HAP-1 (cell line): ENCODE results near the gene UGT1A9.
"Not testable (repeated sequence)": the region's sequence is repeated elsewhere in the genome, so short reads cannot be mapped to it uniquely, and the experiment has no call there.

Source experiments
- DNase-seq, 2 experiments: peaks; one replicate each; pipeline ENCODE4 v3.0.0-alpha.2; 2016 to 2020; ENCODE audit warnings: low spot score in 2 of 2
- H3K27me3 ChIP-seq: fragments of 250-450 bp; sonication (Bioruptor Pico); 2 replicates; pipeline ENCODE4 v1.5.1; 2020; ENCODE audit warnings: low read depth, mild to moderate bottlenecking, moderate library complexity
- H3K36me3 ChIP-seq: fragments of 250-450 bp; sonication (Bioruptor Pico); replicated peaks from 2 replicates; pipeline ENCODE4 v1.5.1; 2020; ENCODE audit warnings: mild to moderate bottlenecking
- H3K4me1 ChIP-seq: fragments of 250-450 bp; sonication (Bioruptor Pico); 2 replicates; pipeline ENCODE4 v1.5.1; 2020; ENCODE audit warnings: mild to moderate bottlenecking
- H3K4me3 ChIP-seq: fragments of 250-450 bp; sonication (Bioruptor Pico); 2 replicates; pipeline ENCODE4 v1.5.1; 2020; ENCODE audit warnings: mild to moderate bottlenecking, moderate library complexity
- H3K9me3 ChIP-seq: fragments of 250-450 bp; sonication (Bioruptor Pico); 2 replicates; pipeline ENCODE4 v1.5.1; 2020; ENCODE audit warnings: mild to moderate bottlenecking, moderate library complexity
- in situ Hi-C: fragments of 300-500 bp; cut with MboI; formaldehyde crosslinking; loops from 3 replicates; pipeline ENCODE4 v1.14.3; 2020; ENCODE audit warnings: low sequenced_read_pairs, inconsistent platforms, mixed read lengths

Gene UGT1A9

DNA sequence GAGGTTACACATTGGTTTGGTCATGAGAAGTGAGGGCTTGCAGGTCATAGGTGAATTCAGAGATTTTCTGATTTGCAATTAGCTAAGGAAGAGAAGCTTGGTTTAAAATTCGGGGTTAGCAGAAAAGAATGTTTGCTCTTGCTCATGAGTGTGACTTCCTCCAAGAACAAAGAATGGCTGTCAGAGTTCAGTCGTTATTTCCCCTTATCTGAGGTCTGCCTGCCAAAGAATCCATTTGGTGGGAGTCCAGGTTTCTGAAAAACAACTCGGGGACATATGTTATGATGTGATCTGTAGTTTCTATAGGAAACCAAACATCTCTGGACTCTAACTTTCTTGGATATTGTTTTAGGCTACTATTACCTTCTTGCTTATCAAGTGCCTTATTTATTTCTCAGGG is 17.8 kb downstream of the UGT1A9 start:
- H3K4me1 ChIP-seq, result peaks cover 19% of the 10 kb centered on the region
- H3K4me3 ChIP-seq, result no peak overlapping the region
- in situ Hi-C loops, result no loop called here
- DNase-seq, result no peak
- H3K27me3 ChIP-seq, result no peaks in the 10 kb centered on the region
- H3K36me3 ChIP-seq, result no peaks in the 10 kb centered on the region
- peaks cover 6% of the 10 kb centered on the region for H3K9me3 ChIP-seq

DNA sequence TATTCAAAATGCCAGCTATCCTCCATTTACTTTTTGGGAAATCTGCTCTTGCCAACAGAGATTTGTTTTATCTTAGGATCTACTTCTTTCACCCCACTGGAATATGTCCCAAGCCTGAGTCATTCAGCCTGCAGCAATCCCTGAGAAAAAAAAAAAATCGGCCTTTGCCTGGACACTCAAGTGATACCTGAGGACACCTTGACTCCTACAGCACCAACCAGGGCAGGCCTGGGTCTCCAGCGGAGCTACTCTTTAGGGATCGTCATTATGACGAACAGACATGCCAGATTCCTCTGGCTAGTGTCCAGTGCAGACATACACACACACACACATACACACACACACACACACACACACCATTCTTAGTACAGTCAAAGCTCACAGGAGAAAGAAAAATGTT is 18.7 kb downstream of the UGT1A9 start:
- peaks cover 6% of the 10 kb centered on the region for H3K9me3 ChIP-seq
- in situ Hi-C loops, result loop anchor here (10.0 kb wide), 1 partner anchor 126 kb away; the partner anchor contains the start of gene USP40

DNA sequence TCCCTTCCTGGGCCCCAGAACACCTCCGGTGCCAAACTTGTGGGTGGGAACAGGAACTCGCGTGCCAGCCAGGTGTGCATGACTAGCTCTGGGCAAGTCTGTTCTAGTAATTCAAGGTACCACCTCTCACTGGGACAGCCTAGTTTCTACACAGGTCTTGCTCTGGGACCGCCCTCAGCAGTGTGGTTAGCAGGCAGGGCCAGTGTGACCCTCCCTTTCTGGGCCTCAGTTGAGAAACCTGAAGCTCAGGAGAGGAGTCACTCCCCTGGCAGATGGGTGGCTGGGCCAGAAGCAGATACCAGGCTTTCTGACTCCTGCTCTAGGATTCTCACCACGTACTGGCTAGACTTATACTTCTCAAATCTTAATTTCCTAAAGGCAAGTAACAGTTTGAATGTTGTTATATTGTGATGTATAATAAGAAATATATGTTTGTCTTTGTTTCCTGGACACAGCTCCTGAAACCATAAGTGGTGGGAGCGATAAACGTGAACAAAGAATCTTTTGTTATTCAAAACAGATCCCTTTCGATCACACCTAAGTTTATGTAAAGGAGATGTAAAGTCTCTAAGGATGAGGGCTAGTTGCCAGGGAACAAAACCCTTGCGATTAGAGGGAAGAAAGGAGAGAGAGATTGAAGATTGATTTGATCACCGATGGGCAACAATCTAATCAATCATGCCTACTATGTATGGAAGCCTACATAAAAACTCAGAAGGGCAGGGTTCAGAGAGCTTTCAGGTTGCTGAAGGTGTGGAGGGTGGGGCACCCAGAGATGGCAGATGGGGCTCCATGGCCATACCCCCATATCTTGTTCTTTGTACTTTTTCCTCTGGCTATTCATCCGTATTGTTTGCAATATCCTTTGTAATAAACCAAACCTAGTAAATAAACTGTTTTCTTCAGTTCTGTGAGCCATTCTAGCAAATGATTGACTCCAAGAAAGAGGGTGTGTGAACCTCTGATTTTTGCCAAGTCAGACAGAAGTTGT is 20.0 kb downstream of the UGT1A9 start:
- Histone ChIP-seq H3K4me3 (no peak overlapping the region), H3K27me3 (no peaks in the 10 kb centered on the region), H3K36me3 (no peaks in the 10 kb centered on the region), H3K4me1 (peaks cover 20% of the 10 kb centered on the region), H3K9me3 (peaks cover 6% of the 10 kb centered on the region)
- in situ Hi-C loops, result loop anchor here (10.0 kb wide), 1 partner anchor 127 kb away; the partner anchor contains the start of gene USP40
- DNase-seq, result peak; percentile 84 to 97

More for the DNA sequence above, 18.7 kb downstream of the UGT1A9 start:
- DNase-seq, result no peak
- H3K36me3 ChIP-seq, result no peaks in the 10 kb centered on the region
- H3K4me3 ChIP-seq, result no peak overlapping the region
- no peaks in the 10 kb centered on the region for H3K27me3 ChIP-seq
- peaks cover 20% of the 10 kb centered on the region for H3K4me1 ChIP-seq

DNA sequence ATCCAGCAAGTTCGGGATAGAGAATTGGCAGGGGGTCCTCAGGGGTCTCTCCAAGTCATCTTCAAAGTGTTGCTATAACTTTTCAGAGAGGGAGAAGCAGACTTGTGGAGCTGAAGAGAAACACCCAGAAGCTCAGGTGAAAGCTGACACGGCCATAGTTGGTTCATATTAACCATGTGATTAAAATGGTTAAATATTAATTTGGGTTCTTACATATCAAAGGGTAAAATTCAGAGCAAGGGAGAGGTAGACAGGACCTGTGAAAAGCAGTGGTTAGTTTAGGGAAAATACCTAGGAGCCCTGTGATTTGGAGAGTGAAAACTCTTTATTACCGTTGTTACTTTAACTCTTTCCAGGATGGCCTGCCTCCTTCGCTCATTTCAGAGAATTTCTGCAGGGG is 20.9 kb downstream of the UGT1A9 start, which contains the start of gene UGT1A6:
UGT1A6 (plus strand) TSS at position 243 of the 400 bp plus-strand sequence; CDS start at position 358, 115 bp downstream.
- Histone ChIP-seq H3K9me3 (peaks cover 6% of the 10 kb centered on the region), H3K36me3 (no peaks in the 10 kb centered on the region)
- DNase-seq, result no peak

DNA sequence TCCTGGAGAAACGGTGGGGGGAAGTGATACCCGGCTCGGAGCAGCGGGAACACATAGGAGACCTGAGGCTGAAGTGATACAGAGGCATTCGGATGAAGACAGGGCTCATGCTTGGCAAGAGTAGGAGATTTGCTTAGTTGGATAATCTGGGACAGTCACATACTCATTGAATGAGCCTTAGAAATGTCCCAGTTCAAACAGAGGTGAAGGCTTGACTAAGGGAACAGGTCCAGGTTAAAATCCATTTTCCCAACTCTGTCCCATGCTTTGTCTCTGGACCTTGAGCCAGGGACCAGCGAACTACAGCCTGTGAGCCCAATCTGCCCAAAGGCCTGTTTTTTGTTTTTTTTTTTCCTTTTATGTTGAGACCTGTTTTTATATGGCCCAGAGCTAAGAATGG is 22.3 kb downstream of the UGT1A9 start:
- Histone ChIP-seq H3K4me3 (no peak overlapping the region), H3K36me3 (no peaks in the 10 kb centered on the region), H3K27me3 (no peaks in the 10 kb centered on the region), H3K4me1 (peaks cover 29% of the 10 kb centered on the region), H3K9me3 (peaks cover 6% of the 10 kb centered on the region)
- DNase-seq, result no peak
- in situ Hi-C loops, result loop anchor here (10.0 kb wide), 1 partner anchor 129 kb away; the partner anchor contains the start of gene USP40

More for the DNA sequence above, 20.9 kb downstream of the UGT1A9 start, which contains the start of gene UGT1A6:
- Histone ChIP-seq H3K27me3 (no peaks in the 10 kb centered on the region), H3K4me1 (peaks cover 20% of the 10 kb centered on the region), H3K4me3 (no peak within 1 kb of the TSS)
- in situ Hi-C loops, result loop anchor here (10.0 kb wide), 1 partner anchor 128 kb away; the partner anchor contains the start of gene USP40

DNA sequence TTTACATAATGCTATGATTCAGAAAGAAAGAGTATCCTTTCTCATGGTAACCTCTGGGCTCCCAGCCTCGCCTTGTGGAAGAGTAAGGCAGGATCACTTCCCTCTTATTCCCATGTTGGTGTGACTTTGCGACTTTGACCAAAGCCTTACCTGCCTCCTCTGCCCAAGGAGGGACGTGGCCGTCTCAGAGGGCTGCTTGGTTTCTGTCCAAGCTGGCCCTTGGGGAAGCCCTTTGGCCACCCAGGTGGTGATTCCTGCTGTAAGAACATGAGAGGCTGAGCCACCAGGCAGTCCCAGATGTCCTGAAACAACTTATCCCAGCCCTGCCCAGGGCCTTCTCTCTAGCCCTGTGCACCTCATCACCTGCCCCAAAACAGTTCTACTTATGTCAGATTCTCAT is 27.0 kb downstream of the UGT1A9 start:
- no peaks in the 10 kb centered on the region for H3K9me3 ChIP-seq
- no peaks in the 10 kb centered on the region for H3K36me3 ChIP-seq
- H3K4me1 ChIP-seq, result peaks cover 36% of the 10 kb centered on the region
- in situ Hi-C loops, result loop anchor here (10.0 kb wide), 1 partner anchor 134 kb away; the partner anchor contains the start of gene USP40
- H3K4me3 ChIP-seq, result no peak overlapping the region
- DNase-seq, result no peak
- no peaks in the 10 kb centered on the region for H3K27me3 ChIP-seq

DNA sequence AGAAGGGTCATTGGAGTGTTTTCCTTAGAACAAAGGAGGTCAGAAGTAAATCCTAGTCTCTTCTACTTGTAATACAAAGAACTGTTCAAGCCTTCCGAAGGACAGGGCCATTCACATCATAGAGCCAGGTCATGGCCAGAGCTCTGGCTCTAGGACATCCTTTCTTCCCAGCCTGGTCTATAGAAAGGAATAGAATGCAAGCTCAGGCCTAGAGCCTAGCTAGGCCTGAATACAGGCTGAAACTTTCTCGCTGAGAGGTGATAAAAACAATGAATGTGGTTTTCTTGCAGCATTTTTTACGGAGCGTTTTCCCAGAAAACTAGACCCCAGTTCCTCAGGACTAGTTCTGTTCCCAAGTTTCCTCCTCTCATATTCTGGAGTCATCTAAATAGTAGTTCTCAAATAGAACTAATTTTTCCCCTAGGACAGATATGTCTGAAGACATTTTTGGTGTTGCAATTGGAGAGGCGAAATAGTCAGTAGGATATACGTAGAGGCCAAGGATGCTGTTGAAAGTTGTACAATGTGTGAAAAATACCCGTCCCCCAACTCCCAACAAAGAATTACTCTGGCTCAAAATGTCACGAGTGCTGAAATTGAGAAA is 27.8 kb downstream of the UGT1A9 start:
- Histone ChIP-seq H3K4me3 (no peak overlapping the region), H3K36me3 (no peaks in the 10 kb centered on the region), H3K27me3 (no peaks in the 10 kb centered on the region), H3K9me3 (no peaks in the 10 kb centered on the region), H3K4me1 (peaks cover 35% of the 10 kb centered on the region)
- in situ Hi-C loops, result loop anchor here (10.0 kb wide), 1 partner anchor 135 kb away; the partner anchor contains the start of gene USP40
- no peak for DNase-seq

DNA sequence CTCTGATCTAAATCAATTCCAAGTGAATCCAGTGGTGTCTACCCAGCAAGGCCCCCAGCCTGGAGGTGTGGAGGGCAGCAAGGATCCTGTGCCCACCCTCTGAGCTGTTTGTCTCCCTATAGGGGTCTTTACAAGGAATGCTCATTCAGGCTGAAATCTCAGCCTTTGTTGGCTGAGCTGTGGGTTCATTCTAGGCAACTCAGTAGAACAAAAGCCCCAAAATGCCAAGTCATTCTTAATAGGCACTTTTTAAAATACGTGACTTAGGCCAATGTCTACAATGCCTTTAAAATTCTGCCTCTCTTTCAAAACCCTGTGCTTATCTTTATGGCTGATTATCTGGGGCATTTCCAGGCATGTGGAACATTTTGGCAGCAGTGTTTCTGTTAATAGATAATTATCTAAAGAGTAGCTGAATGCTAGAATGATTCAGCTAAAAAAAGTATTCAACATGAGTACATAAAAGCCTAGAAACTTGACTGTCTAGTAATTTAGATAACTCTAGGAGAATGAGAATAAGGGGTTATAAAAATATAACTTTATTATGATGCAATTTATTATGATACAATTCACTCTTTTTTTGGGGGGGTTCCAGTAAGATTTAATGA is 28.4 kb downstream of the UGT1A9 start:
- H3K9me3 ChIP-seq, result no peaks in the 10 kb centered on the region
- in situ Hi-C loops, result no loop called here

DNA sequence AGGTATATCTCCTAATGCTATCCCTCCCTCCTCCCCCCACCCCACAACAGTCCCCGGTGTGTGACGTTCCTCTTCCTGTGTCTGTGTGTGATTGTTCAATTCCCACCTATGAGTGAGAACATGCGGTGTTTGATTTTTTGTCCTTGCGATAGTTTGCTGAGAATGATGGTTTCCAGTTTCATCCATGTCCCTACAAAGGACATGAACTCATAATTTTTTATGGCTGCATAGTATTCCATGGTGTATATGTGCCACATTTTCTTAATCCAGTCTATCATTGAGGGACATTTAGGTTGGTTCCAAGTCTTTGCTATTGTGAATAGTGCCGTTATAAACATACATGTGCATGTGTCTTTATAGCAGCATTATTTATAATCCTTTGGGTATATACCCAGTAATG is 29.1 kb downstream of the UGT1A9 start:
- H3K4me1 ChIP-seq, result peaks cover 33% of the 10 kb centered on the region
- H3K27me3 ChIP-seq, H3K4me3 ChIP-seq, H3K9me3 ChIP-seq, H3K36me3 ChIP-seq, DNase-seq, in situ Hi-C loops: not testable (repeated sequence)

More for the DNA sequence above, 28.4 kb downstream of the UGT1A9 start:
- peak; percentile 73 to 95 for DNase-seq
- Histone ChIP-seq H3K4me3 (no peak overlapping the region), H3K27me3 (no peaks in the 10 kb centered on the region), H3K4me1 (peaks cover 33% of the 10 kb centered on the region), H3K36me3 (no peaks in the 10 kb centered on the region)

DNA sequence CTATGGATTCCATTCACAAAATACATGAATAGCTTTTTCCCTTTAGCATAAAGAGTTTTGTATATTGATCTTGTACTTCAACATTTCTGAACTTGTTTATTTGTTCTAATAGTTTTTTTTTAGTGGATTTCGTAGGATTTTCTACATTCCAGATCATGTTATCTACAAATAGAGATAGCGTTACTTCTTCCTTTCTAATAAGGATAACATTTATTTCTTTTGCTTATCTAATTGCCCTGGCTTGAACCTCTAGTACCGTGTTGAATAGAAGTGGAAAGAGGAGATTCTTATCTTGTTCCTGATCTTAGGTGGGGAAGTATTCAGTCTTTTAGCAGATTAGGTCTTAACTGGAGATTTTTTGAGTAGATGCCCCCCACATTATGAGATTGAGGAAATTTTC is 30.5 kb downstream of the UGT1A9 start:
- Histone ChIP-seq H3K9me3 (no peaks in the 10 kb centered on the region), H3K4me1 (peaks cover 33% of the 10 kb centered on the region), H3K27me3 (no peaks in the 10 kb centered on the region), H3K4me3 (no peak overlapping the region), H3K36me3 (no peaks in the 10 kb centered on the region)
- in situ Hi-C loops, result no loop called here
- no peak for DNase-seq

DNA sequence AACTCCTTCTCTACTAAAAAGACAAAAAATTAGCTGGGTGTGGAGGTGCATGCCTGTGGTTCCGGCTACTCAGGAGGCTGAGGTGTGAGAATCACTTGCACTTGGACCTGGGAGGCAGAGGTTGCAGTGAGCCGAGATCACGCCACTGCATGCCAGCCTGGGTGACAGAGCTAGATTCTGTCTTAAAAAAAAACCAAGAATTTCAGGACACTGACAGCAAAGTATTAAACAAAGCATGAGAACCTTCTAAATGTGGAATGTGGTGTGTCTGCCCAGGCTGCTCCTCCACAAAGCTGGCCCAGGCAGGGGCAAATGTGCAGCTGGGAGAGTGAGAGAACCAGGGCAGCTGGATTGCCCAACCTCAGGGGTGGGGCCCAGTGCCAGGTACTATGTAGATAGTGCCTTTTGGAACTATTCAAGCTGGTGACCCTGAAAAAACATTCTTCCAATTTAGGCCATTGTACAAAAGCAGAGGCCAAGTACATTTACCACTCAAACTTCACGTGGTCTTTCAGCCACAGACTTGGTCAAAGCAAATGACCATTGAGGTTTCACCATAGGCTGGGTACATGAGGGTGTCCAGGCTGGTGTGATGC is 34.3 kb downstream of the UGT1A9 start:
- DNase-seq, result no peak
- in situ Hi-C loops, result no loop called here
- Histone ChIP-seq H3K9me3 (no peaks in the 10 kb centered on the region), H3K36me3 (no peaks in the 10 kb centered on the region), H3K4me3 (no peak overlapping the region), H3K27me3 (no peaks in the 10 kb centered on the region), H3K4me1 (peaks cover 25% of the 10 kb centered on the region)

DNA sequence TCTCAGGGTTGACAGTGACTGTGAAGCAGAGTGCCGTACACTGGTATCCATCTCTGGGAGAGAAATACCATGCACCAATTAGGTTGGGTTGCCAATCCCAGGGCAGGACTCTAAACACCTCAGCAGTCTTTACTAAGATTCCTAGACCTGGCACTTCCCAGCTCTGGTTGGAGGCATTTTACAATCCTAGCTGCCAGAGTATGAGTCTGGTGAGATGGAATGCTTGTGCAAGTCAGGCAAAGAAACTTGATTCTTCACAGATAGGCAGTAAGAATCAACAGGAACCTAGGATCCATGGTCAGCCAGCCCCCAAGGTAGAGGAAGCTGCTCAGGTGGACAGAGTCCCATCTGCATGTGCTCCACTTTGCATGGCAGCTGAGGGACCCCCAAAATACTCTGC is 35.0 kb downstream of the UGT1A9 start:
- H3K9me3 ChIP-seq, result no peaks in the 10 kb centered on the region
- H3K4me3 ChIP-seq, result no peak overlapping the region
- DNase-seq, result no peak
- in situ Hi-C loops, result no loop called here
- no peaks in the 10 kb centered on the region for H3K27me3 ChIP-seq
- peaks cover 30% of the 10 kb centered on the region for H3K4me1 ChIP-seq
- no peaks in the 10 kb centered on the region for H3K36me3 ChIP-seq
